IMR-90 (cell line): ENCODE data around the gene ATG9B. TPM values are rescaled to one million over a fixed set of nuclear protein-coding genes. Genes with fewer than 3 reads are reported as not detected.

ENCODE experiments used
- ATAC-seq: fragments of 200-7000 bp; cut with Tn5 transposase; 2 replicates; pipeline ENCODE4 v1.9.1; 2020; ENCODE audit warnings: low read depth, mild to moderate bottlenecking, moderate library complexity
- BruUV-seq: library from RNA; stranded (reverse); fragments of 400-500 nt; replicated peaks from 2 replicates; lab custom pipeline; 2021; lab: Mats Ljungman, UMichigan
- CTCF ChIA-PET: fragments of 300-600 bp; formaldehyde crosslinking; extraction: SDS; loops from one replicate; lab custom pipeline; 2021; ENCODE audit warnings: antibody characterized with exemption; lab: Yijun Ruan, JAX
- POLR2A ChIA-PET: fragments of 300-600 bp; sonication (Branson Sonifier 250); formaldehyde crosslinking; loops from one replicate; lab custom pipeline; 2022; ENCODE audit warnings: antibody characterized with exemption; ENCODE audit not compliant: unreplicated experiment; lab: Charles Lee
- DNase-seq: peaks from one replicate; pipeline ENCODE4 v3.0.0; 2013
- H2AFZ ChIP-seq: replicated peaks from 2 replicates; pipeline ENCODE3; 2013; ENCODE audit warnings: low read length, mild to moderate bottlenecking; ENCODE audit not compliant: poor library complexity
- H2AK5ac ChIP-seq: 2 replicates; pipeline ENCODE4 v1.6.1; 2013; ENCODE audit warnings: low read depth, low read length, inconsistent platforms
- H2AK9ac ChIP-seq: replicated peaks from 2 replicates; pipeline ENCODE3; 2013; ENCODE audit warnings: mild to moderate bottlenecking, low read depth, low read length, moderate library complexity; ENCODE audit not compliant: poor library complexity
- H2BK120ac ChIP-seq: 2 replicates; pipeline ENCODE4 v1.6.1; 2013; ENCODE audit warnings: low read depth, low read length, inconsistent platforms
- H2BK15ac ChIP-seq: 3 replicates; pipeline ENCODE4 v1.6.1; 2013; ENCODE audit warnings: low read depth, low read length, inconsistent platforms
- H2BK20ac ChIP-seq: 2 replicates; pipeline ENCODE4 v1.6.1; 2013; ENCODE audit warnings: low read depth, mild to moderate bottlenecking, inconsistent platforms, low read length, moderate library complexity
- H2BK5ac ChIP-seq: 2 replicates; pipeline ENCODE4 v1.6.1; 2013; ENCODE audit warnings: mild to moderate bottlenecking, low read depth, low read length, inconsistent platforms; ENCODE audit not compliant: poor library complexity, severe bottlenecking
- H3K14ac ChIP-seq: replicated peaks from 2 replicates; pipeline ENCODE4 v1.6.1; 2013; ENCODE audit warnings: low read depth, low read length, inconsistent platforms
- H3K18ac ChIP-seq: 2 replicates; pipeline ENCODE4 v1.6.1; 2013; ENCODE audit warnings: low read depth, low read length, control low read depth
- H3K23ac ChIP-seq: 2 replicates; pipeline ENCODE4 v1.6.1; 2013; ENCODE audit warnings: low read depth, low read length, inconsistent platforms
- H3K27ac ChIP-seq: 2 replicates; pipeline ENCODE4 v1.5.1; 2013; ENCODE audit warnings: mild to moderate bottlenecking, control low read depth, low read length; ENCODE audit not compliant: insufficient read depth
- H3K27me3 ChIP-seq: 2 replicates; pipeline ENCODE4 v1.6.1; 2013; ENCODE audit warnings: low read length; ENCODE audit not compliant: control insufficient read depth, insufficient read depth
- H3K36me3 ChIP-seq: 2 replicates; pipeline ENCODE4 v1.6.1; 2013; ENCODE audit warnings: low read length, mixed read lengths; ENCODE audit not compliant: control insufficient read depth, insufficient read depth
- H3K4ac ChIP-seq: 2 replicates; pipeline ENCODE4 v1.6.1; 2013; ENCODE audit warnings: low read depth, low read length, inconsistent platforms
- H3K4me1 ChIP-seq: 2 replicates; pipeline ENCODE4 v1.6.1; 2013; ENCODE audit warnings: low read length, mixed read lengths; ENCODE audit not compliant: control insufficient read depth, insufficient read depth
- H3K4me2 ChIP-seq: 2 replicates; pipeline ENCODE4 v1.6.1; 2013; ENCODE audit warnings: low read depth, mild to moderate bottlenecking, control low read depth, low read length, moderate library complexity
- H3K4me3 ChIP-seq: 2 replicates; pipeline ENCODE4 v1.5.1; 2013; ENCODE audit warnings: low read depth, mild to moderate bottlenecking, control low read depth, low read length, moderate library complexity; ENCODE audit not compliant: insufficient read depth
- H3K56ac ChIP-seq: 2 replicates; pipeline ENCODE4 v1.6.1; 2013; ENCODE audit warnings: low read length, inconsistent platforms; ENCODE audit not compliant: insufficient read depth; ENCODE audit errors: extremely low read depth
- H3K79me1 ChIP-seq, 2 experiments: 2 replicates each; pipeline ENCODE4 v1.6.1; 2013; ENCODE audit warnings: low read length in 2 of 2, inconsistent platforms in 1 of 2, low read depth in 1 of 2
- H3K9ac ChIP-seq: 2 replicates; pipeline ENCODE4 v1.6.1; 2013; ENCODE audit warnings: low read depth, low read length, control low read depth
- H3K9me1 ChIP-seq: 2 replicates; pipeline ENCODE4 v1.6.1; 2013; ENCODE audit warnings: low read length, inconsistent platforms; ENCODE audit not compliant: insufficient read depth
- H3K9me3 ChIP-seq: 2 replicates; pipeline ENCODE4 v1.6.1; 2013; ENCODE audit warnings: low read length; ENCODE audit not compliant: control insufficient read depth, insufficient read depth
- H4K20me1 ChIP-seq: 2 replicates; pipeline ENCODE4 v1.6.1; 2013; ENCODE audit warnings: low read length, inconsistent platforms; ENCODE audit not compliant: insufficient read depth
- H4K5ac ChIP-seq: 2 replicates; pipeline ENCODE4 v1.6.1; 2013; ENCODE audit warnings: mild to moderate bottlenecking, low read depth, low read length, control low read depth
- H4K8ac ChIP-seq, 2 experiments: 2 replicates each; pipeline ENCODE4 v1.6.1; 2013; ENCODE audit warnings: low read depth in 2 of 2, low read length in 2 of 2, control low read depth in 1 of 2, inconsistent platforms in 1 of 2
- H4K91ac ChIP-seq: 2 replicates; pipeline ENCODE4 v1.6.1; 2013; ENCODE audit warnings: low read depth, low read length, inconsistent platforms; ENCODE audit not compliant: insufficient read depth
- CHD1 ChIP-seq: IDR thresholded peaks from 2 replicates; pipeline ENCODE4 v1.6.1; 2012; ENCODE audit warnings: low read depth, low read length, improper control_type of control experiment
- MAZ ChIP-seq: IDR thresholded peaks from 2 replicates; pipeline ENCODE4 v1.6.1; 2012; ENCODE audit warnings: low read depth, mild to moderate bottlenecking, low read length, improper control_type of control experiment, moderate library complexity, borderline replicate concordance
- WGBS, 2 experiments: methylation state at CpG; one replicate each; pipeline versions ENCODE4 v1.1.5 to v1.1.7; 2013; ENCODE audit warnings: missing lambda C conversion rate in 2 of 2; ENCODE audit not compliant: insufficient read length in 1 of 2; ENCODE audit errors: extremely low coverage in 2 of 2; 5-methylcytosine and 5-hydroxymethylcytosine counted together
- dilution Hi-C: fragments of 300-500 bp; cut with HindIII; formaldehyde crosslinking; loops from one replicate; pipeline ENCODE4 v1.14.3; 2018; ENCODE audit warnings: low sequenced_read_pairs; ENCODE audit not compliant: unreplicated experiment
- in situ Hi-C: fragments of 300-500 bp; cut with MboI; formaldehyde crosslinking; loops from 3 replicates; pipeline ENCODE4 v1.14.3; 2019; ENCODE audit warnings: low sequenced_read_pairs, inconsistent platforms, mixed read lengths
- intact Hi-C: fragments of 100-400 bp; cut with micrococcal nuclease; formaldehyde crosslinking; loops from 2 replicates; pipeline ENCODE4 v1.10.0; 2022
- polyA plus RNA-seq, 3 experiments: library from polyadenylated mRNA; depleted of rRNA; stranded (reverse); fragments of >200 nt; gene quantifications; 2 replicates each; pipeline ENCODE4 v1.2.3, GENCODE V29; 2012; ENCODE audit warnings: low replicate concordance in 1 of 3
- total RNA-seq: library from RNA; depleted of rRNA; stranded (reverse); fragments of >200 nt; gene quantifications from 2 replicates; pipeline ENCODE4 v1.2.3, GENCODE V29; 2012

ATG9B gene
- total and polyA plus RNA-seq, 2 of the 4 experiments (the other 2 are of a cell fraction): 0.18 to 0.91 TPM

- H3K9ac ChIP-seq: peak within 1 kb of the TSS; percentile 6; the same call in 1 of the 2 replicates
- no peak within 1 kb of the TSS for H2BK120ac ChIP-seq
- in situ Hi-C loops: loop anchor here (25.0 kb wide), 1 partner anchor 566 kb away; a partner anchor contains a TSS
- WGBS, 2 experiments: 0% methylated on average over 11 of the region's 81 CpGs; no CpG with 5 or more reads in 1 of the 2 experiments
- no peak within 1 kb of the TSS for H3K27ac ChIP-seq
- ATAC-seq (peak; percentile 69), DNase-seq (no peak)
- H4K8ac ChIP-seq: no peak within 1 kb of the TSS
- H3K4me1 ChIP-seq: peaks cover 16% of the 10 kb centered on the region; the same call in 1 of the 2 replicates
- no peak within 1 kb of the TSS for H2BK15ac ChIP-seq
- no peak within 1 kb of the TSS; the same call in 1 of the 2 replicates for H3K18ac ChIP-seq
- no peak for TF ChIP-seq CHD1
- peak; percentile 20; the same call in 1 of the 2 replicates for TF ChIP-seq MAZ
- H3K4me3 ChIP-seq: peak within 1 kb of the TSS; percentile 29; the same call in 1 of the 2 replicates
- no TSS peak for BruUV-seq
- H4K20me1 ChIP-seq: no peaks in the 10 kb centered on the region; the same call in 1 of the 2 replicates
- H3K56ac ChIP-seq: no peak within 1 kb of the TSS
- H2BK20ac ChIP-seq: no peak within 1 kb of the TSS
- dilution Hi-C loops: no loop called here
- intact Hi-C loops: loop anchor here (2.0 kb wide), 1 partner anchor 79 kb away; no protein-coding TSS in a partner anchor
- no peak within 1 kb of the TSS for H4K91ac ChIP-seq
- no peak within 1 kb of the TSS for H3K14ac ChIP-seq
- peak within 1 kb of the TSS; percentile 87; the same call in 1 of the 2 replicates for H3K4me2 ChIP-seq
- no peak within 1 kb of the TSS for H3K4ac ChIP-seq
- H2AK5ac ChIP-seq: no peak within 1 kb of the TSS
- no peaks in the 10 kb centered on the region for H3K79me1 ChIP-seq
- H3K9me1 ChIP-seq: no peaks in the 10 kb centered on the region
- peak within 1 kb of the TSS; percentile 78 for H2AFZ ChIP-seq
- no peak within 1 kb of the TSS for H3K23ac ChIP-seq
- no peaks in the 10 kb centered on the region for H3K9me3 ChIP-seq
- ChIA-PET CTCF (no interaction called here), POLR2A (interaction anchor here (0.6 kb wide), 1 partner anchor 142 kb away, joined by 6 read pairs; no protein-coding TSS in a partner anchor)
- peaks cover 55% of the 10 kb centered on the region for H3K27me3 ChIP-seq
- H2BK5ac ChIP-seq: no peak within 1 kb of the TSS
- H4K5ac ChIP-seq: no peak within 1 kb of the TSS
- H3K36me3 ChIP-seq: no peaks in the 10 kb centered on the region
- no peak within 1 kb of the TSS for H2AK9ac ChIP-seq
Measured at GRCh38 chr7:150978126-150978789, 46.0 kb downstream of the ATG9B start, which contains the start of gene KCNH2. Gene KCNH2 (minus strand): TSS chr7:150978321. CDS start chr7:150977913, 408 bp downstream.
